AG09309 (cell line): ENCODE data around the gene GLYR1.

Experiments used
- DNase-seq: peaks from one replicate; pipeline ENCODE4 v3.0.0-alpha.2; 2010; ENCODE audit warnings: low read depth
- H3K4me3 ChIP-seq: 2 replicates; pipeline ENCODE4 v1.5.1; 2011; ENCODE audit warnings: mild to moderate bottlenecking, low read depth, low read length, moderate library complexity; ENCODE audit not compliant: control insufficient read depth
- TF ChIP-seq, protein P1 (sequence below): IDR thresholded peaks from 2 replicates; pipeline ENCODE4 v1.5.1; 2011; ENCODE audit warnings: mild to moderate bottlenecking, low read depth, low read length, inconsistent platforms; ENCODE audit not compliant: insufficient read depth, control insufficient read depth; ENCODE audit errors: missing control alignments

The GLYR1 gene

DNA sequence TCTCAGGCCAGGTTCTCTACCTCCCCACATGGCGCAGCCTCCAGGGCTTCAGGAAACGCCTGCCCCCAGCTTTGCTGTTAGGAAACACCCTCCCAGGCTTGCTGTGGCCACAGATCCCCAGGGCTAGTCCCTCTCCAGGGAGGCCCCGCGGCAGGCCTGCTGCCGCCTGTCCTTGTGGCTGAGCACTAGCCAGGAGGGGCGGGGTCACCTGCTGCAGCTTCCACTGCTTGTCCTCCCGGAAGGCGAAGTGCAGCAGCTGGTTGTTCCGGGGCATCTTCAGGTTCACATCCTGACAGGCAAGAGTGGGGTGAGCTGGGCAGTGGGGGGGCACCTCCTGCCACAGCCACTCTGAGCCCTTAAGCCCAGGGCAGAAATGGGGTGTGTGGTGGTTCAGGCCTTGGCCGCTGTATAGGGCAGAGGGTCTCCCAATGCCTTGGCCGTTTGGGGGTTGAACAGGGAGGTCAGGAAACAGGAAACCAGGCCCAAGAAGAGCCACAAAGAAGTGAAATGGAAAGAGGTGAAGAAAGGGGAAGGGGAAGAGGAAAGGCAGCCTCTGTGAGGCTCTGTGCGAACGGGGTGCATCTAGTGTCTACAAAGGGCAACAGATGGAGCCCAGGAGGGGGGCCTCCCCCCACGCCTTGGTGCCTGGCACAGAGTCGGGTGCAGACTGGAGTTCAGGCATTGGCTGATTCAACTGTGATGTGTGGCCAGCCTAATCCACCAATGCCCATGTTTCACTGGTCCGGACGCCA lies 46.6 kb downstream of the GLYR1 start:
- no peak for DNase-seq
- TF ChIP-seq, protein P1, sequence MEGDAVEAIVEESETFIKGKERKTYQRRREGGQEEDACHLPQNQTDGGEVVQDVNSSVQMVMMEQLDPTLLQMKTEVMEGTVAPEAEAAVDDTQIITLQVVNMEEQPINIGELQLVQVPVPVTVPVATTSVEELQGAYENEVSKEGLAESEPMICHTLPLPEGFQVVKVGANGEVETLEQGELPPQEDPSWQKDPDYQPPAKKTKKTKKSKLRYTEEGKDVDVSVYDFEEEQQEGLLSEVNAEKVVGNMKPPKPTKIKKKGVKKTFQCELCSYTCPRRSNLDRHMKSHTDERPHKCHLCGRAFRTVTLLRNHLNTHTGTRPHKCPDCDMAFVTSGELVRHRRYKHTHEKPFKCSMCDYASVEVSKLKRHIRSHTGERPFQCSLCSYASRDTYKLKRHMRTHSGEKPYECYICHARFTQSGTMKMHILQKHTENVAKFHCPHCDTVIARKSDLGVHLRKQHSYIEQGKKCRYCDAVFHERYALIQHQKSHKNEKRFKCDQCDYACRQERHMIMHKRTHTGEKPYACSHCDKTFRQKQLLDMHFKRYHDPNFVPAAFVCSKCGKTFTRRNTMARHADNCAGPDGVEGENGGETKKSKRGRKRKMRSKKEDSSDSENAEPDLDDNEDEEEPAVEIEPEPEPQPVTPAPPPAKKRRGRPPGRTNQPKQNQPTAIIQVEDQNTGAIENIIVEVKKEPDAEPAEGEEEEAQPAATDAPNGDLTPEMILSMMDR = no peak
- no peak overlapping the region for H3K4me3 ChIP-seq

DNA sequence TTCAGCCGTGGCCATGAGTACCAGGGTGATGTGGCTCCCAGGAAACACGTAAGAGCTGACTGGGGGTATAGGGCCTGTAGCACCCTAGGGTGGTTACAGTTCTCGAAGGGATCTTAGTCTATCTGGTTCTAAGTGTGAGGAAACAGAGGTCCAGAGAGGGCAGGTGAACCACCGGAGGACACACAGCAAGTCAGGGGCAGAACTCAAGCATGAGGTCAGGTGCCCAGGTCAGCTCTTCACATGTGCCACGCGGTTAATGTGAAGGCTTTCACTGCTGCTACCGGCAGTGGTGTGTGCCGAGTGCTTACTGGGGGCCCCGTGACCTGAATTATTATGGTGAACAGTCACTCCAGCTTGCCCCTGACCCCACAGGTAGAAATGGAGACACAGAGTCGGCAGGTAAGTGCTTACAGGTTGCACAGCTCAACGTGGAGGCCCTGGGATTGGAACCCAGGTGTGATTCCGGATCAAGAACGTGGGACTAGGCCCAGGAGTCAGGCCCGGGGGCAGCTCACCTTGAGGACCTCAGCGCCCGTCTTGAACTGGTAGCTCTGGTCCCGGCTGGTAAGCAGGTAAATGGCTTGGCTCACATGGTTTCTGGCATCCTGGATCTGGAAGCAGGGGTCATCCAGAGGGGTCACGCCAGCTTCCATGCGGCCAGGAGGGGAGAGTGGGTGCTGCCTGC lies 47.8 kb downstream of the GLYR1 start:
- TF ChIP-seq, protein P1 = no peak
- no peak overlapping the region for H3K4me3 ChIP-seq
- no peak for DNase-seq

DNA sequence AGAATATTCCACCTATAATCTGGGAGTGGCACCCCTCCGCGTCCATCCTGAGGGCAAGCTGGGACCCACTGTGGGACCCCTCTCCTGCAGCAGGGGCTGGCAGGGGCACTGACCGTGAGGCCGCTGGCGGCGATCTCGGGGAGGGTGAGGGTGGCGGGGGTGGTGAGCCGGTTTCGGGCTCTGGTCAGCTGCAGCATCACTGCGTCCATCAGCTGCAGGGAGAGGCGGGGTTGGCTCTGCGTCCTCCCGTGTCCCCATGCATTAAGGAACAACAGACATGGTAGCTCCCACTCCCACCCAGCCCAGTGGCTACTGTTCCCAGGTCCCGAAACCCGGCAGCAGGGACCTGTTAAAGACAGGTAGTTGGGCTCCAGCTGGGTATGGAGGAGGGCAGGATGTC lies 48.6 kb downstream of the GLYR1 start:
- DNase-seq = no peak
- TF ChIP-seq, protein P1 = no peak
- H3K4me3 ChIP-seq = no peak overlapping the region

DNA sequence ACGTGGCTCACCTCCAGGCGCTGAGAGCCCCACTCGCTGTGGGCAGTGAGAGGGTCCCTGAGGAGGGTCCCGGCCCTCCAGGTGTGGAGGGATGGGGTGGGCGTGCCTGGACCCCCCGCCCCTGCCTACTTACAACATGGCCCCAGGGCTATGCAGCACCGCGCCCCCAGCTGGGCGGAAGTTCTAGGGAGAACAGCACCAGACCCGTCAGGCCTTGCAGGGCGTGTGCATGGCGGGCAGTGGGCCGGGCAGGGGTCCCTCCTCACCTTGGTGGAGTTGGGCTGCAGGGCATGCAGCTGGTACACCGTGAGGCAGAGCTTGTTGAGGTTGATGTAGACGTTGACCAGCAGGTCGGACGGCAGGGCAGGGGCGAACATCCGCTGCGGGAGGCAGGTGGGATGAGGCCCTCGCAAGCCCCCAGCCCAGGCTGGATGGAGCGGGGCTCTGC lies 49.3 kb downstream of the GLYR1 start:
- no peak overlapping the region for H3K4me3 ChIP-seq
- TF ChIP-seq, protein P1 = no peak
- DNase-seq = no peak

DNA sequence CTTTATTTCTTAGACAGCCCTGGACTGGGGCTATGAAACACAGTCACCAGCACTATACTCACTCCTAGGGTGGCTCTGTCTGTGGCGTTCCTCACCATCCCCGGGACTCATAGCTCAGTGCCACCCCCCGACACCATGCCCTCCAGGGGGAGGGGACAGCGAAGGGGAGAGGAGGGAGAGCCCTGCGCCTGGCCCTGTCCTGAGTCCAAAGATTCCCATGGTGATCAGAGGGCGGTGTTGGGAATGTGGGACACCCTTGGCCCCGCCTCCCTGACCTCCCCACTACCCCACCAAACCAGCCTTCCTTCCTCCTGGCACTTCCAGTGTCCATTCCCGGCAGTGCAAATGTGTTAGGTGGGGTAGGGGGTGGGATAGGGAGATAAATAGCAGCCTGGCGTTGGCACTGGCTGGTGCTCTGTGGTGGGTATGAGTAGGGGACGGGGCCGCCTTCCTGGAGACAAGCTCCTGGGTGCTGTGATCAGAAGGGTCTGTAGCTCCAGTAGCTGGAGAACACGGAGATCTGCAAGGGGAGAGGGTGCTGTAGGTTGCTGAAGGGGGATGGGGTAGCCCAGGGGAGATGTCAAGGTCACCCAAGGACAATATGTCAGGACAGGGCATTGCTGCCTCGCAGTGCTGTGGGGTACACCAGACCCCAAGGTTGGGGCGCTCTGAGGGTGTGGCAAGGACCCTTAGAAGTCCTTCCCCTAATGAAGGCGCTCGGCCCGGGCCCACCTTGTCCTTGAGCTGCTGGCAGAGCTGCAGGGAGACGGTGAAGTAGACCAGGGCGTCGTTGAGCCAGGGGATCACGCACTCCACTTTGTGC lies 49.9 kb downstream of the GLYR1 start:
- no peak overlapping the region for H3K4me3 ChIP-seq
- TF ChIP-seq, protein P1 = no peak

DNA sequence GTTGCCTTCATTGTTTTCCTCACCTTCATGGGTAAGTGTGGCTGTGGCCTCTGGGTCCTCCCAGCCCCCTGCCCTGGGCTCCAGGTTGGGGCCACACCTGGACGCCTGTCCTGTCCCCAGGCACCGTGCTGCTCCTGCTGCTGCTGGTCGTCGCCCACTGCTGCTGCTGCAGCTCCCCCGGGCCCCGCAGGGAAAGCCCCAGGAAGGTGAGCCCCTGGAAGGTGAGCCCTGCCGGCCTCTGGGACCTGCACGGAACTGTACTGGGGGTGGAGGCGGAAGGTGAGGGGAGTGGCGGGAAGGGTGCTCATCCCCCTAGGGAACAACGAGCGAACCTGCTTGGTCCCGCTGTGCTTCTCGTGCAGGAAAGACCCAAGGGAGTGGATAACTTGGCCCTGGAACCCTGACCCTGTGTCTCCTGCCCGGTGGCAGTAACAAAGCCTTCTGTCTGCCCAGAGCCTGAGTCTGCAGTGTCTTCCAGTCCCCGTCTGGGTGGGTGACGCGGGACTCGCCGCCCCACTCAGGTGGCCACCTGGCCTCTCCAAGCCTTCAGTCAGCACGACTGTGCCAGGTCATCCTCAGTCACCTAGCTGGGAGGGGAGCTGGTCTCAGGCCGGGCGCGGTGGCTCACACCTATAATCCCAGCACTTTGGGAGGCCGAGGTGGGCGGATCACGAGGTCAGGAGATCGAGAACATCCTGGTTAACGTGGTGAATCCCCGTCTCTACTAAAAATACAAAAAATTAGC lies 51.1 kb downstream of the GLYR1 start:
- DNase-seq = no peak
- H3K4me3 ChIP-seq = no peak overlapping the region
- TF ChIP-seq, protein P1 = no peak

More for the DNA sequence above, 49.9 kb downstream of the GLYR1 start:
- no peak for DNase-seq
